Stomach (tissue), 4 donors: ENCODE measurements around the gene PLXNB3.

ENCODE experiments used
- EP300 ChIP-seq: sonication (generic); formaldehyde crosslinking; IDR thresholded peaks from one replicate; pipeline ENCODE4 v1.6.1; 2017; ENCODE audit warnings: antibody characterized with exemption
- POLR2A ChIP-seq, 4 donors: fragments of 450-650 bp; IDR thresholded peaks; one replicate each; pipeline ENCODE4 v1.6.1; 2016; ENCODE audit warnings: antibody characterized with exemption in 4 of 4, control low read depth in 2 of 4, mild to moderate bottlenecking in 1 of 4, moderate library complexity in 1 of 4
- POLR2AphosphoS5 ChIP-seq, 3 donors: sonication (generic); formaldehyde crosslinking; IDR thresholded peaks; one replicate each; pipeline ENCODE4 v1.6.1; 2016; ENCODE audit warnings: antibody characterized with exemption in 3 of 3
- TF ChIP-seq, protein P1 (sequence below), 7 experiments: fragments of 450-650 bp in 4 of 7; fragments of 200-600 bp in 3 of 7; sonication (generic) in 3 of 7; IDR thresholded peaks; one replicate each; pipeline ENCODE4 v1.5.1; 2016 to 2019; ENCODE audit warnings: antibody characterized with exemption in 7 of 7, control low read depth in 2 of 7, mild to moderate bottlenecking in 1 of 7

DNA sequence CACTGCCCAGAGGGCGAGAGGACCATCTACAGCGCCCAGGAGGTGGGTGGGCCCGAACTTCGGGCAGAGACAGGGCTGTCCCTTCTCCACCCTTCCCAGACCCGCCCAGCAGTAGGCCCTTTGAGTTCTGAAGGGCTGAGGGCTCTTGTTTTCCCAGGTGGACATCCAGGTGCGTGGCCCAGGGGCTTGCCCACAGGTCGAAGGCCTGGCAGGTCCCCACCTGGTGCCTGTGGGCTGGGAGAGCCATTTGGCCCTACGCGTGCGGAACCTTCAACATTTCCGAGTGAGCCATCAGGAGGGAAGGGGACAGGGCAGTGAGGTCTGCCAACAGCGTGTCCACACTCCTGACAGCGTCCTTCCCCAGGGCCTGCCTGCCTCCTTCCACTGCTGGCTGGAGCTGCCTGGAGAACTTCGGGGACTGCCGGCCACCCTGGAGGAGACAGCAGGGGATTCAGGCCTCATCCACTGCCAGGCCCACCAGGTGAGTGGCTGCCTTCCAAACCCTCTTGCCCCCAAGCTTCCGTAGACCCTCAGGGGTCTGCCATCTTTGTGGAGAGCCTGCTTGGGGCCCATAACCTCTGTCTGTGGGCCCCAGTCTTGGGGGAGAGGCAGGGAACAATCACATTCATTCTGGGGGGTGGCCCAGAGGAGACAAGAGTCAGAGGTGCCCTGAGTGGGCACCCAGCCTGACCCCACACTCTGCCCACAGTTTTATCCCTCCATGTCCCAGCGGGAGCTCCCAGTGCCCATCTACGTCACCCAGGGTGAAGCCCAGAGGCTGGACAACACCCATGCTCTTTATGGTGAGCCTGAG lies 6.8 kb downstream of the PLXNB3 start:
- TF ChIP-seq, protein P1, sequence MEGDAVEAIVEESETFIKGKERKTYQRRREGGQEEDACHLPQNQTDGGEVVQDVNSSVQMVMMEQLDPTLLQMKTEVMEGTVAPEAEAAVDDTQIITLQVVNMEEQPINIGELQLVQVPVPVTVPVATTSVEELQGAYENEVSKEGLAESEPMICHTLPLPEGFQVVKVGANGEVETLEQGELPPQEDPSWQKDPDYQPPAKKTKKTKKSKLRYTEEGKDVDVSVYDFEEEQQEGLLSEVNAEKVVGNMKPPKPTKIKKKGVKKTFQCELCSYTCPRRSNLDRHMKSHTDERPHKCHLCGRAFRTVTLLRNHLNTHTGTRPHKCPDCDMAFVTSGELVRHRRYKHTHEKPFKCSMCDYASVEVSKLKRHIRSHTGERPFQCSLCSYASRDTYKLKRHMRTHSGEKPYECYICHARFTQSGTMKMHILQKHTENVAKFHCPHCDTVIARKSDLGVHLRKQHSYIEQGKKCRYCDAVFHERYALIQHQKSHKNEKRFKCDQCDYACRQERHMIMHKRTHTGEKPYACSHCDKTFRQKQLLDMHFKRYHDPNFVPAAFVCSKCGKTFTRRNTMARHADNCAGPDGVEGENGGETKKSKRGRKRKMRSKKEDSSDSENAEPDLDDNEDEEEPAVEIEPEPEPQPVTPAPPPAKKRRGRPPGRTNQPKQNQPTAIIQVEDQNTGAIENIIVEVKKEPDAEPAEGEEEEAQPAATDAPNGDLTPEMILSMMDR (IDR thresholded peaks at IDR 0.05), result no peak
- TF ChIP-seq POLR2A (IDR thresholded peaks at IDR 0.05), result no peak
- TF ChIP-seq POLR2AphosphoS5 (IDR thresholded peaks at IDR 0.05), result no peak
- TF ChIP-seq EP300, result no peak
